H1 (cell line): ENCODE data around the gene PBLD. TPM values are rescaled to one million over a fixed set of nuclear protein-coding genes. Genes with fewer than 3 reads are reported as not detected.

Experiments used
- ASH2L ChIP-seq: fragments of 200-600, 300-600 bp; sonication (generic); IDR thresholded peaks from one replicate; pipeline ENCODE4 v1.7.1; 2017; ENCODE audit warnings: low read length
- CBX8 ChIP-seq: fragments of 300-800, 300-1000 bp; sonication (generic); IDR thresholded peaks from 2 replicates; pipeline ENCODE4 v1.7.1; 2016; ENCODE audit warnings: low read depth, low read length, borderline replicate concordance
- CEBPB ChIP-seq: IDR thresholded peaks from 2 replicates; pipeline ENCODE4 v1.6.1; 2012; ENCODE audit warnings: low read depth, low read length
- RAD21 ChIP-seq, 2 experiments: IDR thresholded peaks in 1 of 2; conservative IDR thresholded peaks in 1 of 2; 2 replicates each; pipeline ENCODE4 v1.6.1; 2011; ENCODE audit warnings: low read depth in 2 of 2, low read length in 2 of 2, improper control_type of control experiment in 1 of 2, inconsistent platforms in 1 of 2, mild to moderate bottlenecking in 1 of 2, moderate library complexity in 1 of 2
- polyA plus RNA-seq, 7 experiments: library from polyadenylated mRNA; depleted of rRNA in 3 of 7; stranded (reverse) in 5 of 7; unstranded in 2 of 7; fragments of >200 nt in 5 of 7; fragments of 200-250 nt in 2 of 7; gene quantifications; 1 replicate in 5 of 7; 2 replicates in 1 of 7; 4 replicates in 1 of 7; pipeline versions ENCODE4 v1.2.1 to v1.2.3, GENCODE V29; 2011 to 2013; ENCODE audit warnings: missing spikeins in 2 of 7, mixed read lengths in 2 of 7
- total RNA-seq: library from RNA; stranded (reverse); fragmentation: NEBNext Ultra II Directional; extraction: Animal tissue kit (Norgen Biotek cat#: 25700); gene quantifications from 2 replicates; pipeline ENCODE4 v1.2.1, GENCODE V29; 2021
- TF ChIP-seq, protein P1 (sequence below): fragments of 300-600 bp; sonication (generic); IDR thresholded peaks from 2 replicates; pipeline ENCODE4 v1.7.1; 2012; ENCODE audit warnings: low read length, moderate library complexity, mild to moderate bottlenecking, inconsistent platforms; ENCODE audit not compliant: insufficient replicate concordance
- TF ChIP-seq, protein P2 (sequence below): IDR thresholded peaks from 2 replicates; pipeline ENCODE4 v1.6.1; 2012; ENCODE audit warnings: low read length, inconsistent platforms
- TF ChIP-seq, protein P3 (sequence below): IDR thresholded peaks from 2 replicates; pipeline ENCODE4 v1.6.1; 2012; ENCODE audit warnings: inconsistent platforms

PBLD gene
- total and polyA plus RNA-seq, 2 of the 8 experiments (the other 6 are each of a cell fraction or from before 2014, with no cell fraction given) = 0.56 to 2.0 TPM

DNA sequence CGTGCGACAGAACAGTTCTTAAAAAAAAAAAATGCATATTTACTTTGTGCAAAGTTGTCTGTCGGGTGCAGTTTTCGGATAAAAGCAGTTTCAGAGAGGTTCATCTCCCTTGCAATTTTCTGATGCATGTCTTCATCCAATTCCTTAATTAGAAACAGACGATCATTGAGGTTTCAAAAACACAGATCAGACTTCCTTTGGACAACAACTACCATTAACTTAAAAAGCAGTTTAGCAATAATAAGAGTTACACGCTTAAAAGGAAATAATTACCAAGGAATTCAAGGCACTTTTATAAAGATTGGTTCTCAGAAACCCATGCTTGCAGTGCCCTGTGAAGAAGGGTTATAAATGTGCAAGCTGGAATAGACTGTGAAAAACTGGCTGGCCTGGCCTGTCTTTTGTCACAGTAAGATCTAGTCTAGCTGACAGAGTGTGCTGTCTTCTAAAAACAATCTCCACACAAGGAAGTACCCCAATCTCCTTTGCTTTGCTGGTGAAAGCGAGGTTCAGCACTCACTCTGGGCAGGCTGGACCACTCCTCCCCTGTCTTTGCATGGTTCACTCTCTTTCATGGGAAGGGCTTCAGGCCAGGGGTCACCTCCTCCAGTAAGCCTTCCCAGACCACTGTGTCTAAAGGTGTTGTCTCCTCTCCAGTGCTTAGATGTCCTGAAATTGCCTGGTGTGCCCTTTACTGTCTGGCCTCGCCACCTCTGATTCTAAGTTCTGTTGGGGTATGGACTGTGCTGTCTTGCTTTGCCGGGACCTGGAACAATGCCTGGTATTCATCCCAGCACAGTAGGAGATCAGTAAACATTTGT is 35.7 kb downstream of the PBLD start (continued):
- TF ChIP-seq, protein P1, sequence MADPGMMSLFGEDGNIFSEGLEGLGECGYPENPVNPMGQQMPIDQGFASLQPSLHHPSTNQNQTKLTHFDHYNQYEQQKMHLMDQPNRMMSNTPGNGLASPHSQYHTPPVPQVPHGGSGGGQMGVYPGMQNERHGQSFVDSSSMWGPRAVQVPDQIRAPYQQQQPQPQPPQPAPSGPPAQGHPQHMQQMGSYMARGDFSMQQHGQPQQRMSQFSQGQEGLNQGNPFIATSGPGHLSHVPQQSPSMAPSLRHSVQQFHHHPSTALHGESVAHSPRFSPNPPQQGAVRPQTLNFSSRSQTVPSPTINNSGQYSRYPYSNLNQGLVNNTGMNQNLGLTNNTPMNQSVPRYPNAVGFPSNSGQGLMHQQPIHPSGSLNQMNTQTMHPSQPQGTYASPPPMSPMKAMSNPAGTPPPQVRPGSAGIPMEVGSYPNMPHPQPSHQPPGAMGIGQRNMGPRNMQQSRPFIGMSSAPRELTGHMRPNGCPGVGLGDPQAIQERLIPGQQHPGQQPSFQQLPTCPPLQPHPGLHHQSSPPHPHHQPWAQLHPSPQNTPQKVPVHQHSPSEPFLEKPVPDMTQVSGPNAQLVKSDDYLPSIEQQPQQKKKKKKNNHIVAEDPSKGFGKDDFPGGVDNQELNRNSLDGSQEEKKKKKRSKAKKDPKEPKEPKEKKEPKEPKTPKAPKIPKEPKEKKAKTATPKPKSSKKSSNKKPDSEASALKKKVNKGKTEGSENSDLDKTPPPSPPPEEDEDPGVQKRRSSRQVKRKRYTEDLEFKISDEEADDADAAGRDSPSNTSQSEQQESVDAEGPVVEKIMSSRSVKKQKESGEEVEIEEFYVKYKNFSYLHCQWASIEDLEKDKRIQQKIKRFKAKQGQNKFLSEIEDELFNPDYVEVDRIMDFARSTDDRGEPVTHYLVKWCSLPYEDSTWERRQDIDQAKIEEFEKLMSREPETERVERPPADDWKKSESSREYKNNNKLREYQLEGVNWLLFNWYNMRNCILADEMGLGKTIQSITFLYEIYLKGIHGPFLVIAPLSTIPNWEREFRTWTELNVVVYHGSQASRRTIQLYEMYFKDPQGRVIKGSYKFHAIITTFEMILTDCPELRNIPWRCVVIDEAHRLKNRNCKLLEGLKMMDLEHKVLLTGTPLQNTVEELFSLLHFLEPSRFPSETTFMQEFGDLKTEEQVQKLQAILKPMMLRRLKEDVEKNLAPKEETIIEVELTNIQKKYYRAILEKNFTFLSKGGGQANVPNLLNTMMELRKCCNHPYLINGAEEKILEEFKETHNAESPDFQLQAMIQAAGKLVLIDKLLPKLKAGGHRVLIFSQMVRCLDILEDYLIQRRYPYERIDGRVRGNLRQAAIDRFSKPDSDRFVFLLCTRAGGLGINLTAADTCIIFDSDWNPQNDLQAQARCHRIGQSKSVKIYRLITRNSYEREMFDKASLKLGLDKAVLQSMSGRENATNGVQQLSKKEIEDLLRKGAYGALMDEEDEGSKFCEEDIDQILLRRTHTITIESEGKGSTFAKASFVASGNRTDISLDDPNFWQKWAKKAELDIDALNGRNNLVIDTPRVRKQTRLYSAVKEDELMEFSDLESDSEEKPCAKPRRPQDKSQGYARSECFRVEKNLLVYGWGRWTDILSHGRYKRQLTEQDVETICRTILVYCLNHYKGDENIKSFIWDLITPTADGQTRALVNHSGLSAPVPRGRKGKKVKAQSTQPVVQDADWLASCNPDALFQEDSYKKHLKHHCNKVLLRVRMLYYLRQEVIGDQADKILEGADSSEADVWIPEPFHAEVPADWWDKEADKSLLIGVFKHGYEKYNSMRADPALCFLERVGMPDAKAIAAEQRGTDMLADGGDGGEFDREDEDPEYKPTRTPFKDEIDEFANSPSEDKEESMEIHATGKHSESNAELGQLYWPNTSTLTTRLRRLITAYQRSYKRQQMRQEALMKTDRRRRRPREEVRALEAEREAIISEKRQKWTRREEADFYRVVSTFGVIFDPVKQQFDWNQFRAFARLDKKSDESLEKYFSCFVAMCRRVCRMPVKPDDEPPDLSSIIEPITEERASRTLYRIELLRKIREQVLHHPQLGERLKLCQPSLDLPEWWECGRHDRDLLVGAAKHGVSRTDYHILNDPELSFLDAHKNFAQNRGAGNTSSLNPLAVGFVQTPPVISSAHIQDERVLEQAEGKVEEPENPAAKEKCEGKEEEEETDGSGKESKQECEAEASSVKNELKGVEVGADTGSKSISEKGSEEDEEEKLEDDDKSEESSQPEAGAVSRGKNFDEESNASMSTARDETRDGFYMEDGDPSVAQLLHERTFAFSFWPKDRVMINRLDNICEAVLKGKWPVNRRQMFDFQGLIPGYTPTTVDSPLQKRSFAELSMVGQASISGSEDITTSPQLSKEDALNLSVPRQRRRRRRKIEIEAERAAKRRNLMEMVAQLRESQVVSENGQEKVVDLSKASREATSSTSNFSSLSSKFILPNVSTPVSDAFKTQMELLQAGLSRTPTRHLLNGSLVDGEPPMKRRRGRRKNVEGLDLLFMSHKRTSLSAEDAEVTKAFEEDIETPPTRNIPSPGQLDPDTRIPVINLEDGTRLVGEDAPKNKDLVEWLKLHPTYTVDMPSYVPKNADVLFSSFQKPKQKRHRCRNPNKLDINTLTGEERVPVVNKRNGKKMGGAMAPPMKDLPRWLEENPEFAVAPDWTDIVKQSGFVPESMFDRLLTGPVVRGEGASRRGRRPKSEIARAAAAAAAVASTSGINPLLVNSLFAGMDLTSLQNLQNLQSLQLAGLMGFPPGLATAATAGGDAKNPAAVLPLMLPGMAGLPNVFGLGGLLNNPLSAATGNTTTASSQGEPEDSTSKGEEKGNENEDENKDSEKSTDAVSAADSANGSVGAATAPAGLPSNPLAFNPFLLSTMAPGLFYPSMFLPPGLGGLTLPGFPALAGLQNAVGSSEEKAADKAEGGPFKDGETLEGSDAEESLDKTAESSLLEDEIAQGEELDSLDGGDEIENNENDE = no peak
- TF ChIP-seq RAD21 (IDR thresholded peaks at IDR 0.05 in 1 of 2, conservative IDR thresholded peaks at IDR 0.05 in 1 of 2; ENCODE audit: low read depth in 2 of 2, low read length in 2 of 2) (no peak), ASH2L (no peak), CEBPB (no peak), CBX8 (no peak)
- TF ChIP-seq, protein P2, sequence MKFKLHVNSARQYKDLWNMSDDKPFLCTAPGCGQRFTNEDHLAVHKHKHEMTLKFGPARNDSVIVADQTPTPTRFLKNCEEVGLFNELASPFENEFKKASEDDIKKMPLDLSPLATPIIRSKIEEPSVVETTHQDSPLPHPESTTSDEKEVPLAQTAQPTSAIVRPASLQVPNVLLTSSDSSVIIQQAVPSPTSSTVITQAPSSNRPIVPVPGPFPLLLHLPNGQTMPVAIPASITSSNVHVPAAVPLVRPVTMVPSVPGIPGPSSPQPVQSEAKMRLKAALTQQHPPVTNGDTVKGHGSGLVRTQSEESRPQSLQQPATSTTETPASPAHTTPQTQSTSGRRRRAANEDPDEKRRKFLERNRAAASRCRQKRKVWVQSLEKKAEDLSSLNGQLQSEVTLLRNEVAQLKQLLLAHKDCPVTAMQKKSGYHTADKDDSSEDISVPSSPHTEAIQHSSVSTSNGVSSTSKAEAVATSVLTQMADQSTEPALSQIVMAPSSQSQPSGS = no peak
- TF ChIP-seq, protein P3, sequence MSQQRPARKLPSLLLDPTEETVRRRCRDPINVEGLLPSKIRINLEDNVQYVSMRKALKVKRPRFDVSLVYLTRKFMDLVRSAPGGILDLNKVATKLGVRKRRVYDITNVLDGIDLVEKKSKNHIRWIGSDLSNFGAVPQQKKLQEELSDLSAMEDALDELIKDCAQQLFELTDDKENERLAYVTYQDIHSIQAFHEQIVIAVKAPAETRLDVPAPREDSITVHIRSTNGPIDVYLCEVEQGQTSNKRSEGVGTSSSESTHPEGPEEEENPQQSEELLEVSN = no peak
